ENCODE measurements around the gene OR6V1.

Gene OR6V1

GRCh38 chr7:143042159-143042789 is 9.9 kb upstream of the OR6V1 start:
- no peak for TF ChIP-seq CTCF (IDR thresholded peaks at IDR 0.05; ENCODE audit: low read length, missing control alignments)
- H3K4me3 ChIP-seq (replicated peaks; ENCODE audit: low read depth, low read length): no peak overlapping the region
- DNase-seq (ENCODE audit: low read depth): no peak

DNA sequence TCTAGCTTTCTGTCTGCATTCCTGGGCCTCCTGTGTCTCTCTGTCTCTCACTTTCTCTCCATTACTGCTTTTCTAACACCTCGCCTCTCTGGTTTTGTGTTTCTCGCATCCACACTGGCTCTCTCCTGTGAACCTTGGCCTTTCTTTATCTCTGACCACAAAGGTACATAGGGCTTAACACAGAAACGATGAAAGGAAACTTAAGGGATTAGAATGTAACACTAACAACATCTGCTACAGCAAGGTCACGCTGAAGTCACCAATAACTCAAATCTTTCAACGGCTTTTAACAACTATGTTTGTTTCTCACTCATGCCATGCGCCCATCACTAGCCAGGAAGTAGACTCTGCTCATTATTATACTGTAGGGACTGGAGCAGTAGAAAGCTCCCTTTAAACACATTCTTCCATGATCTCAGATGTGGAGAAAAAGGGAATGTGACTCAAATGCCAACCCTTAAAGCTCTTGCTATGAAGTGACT is 9.3 kb upstream of the OR6V1 start:
- H3K4me3 ChIP-seq (replicated peaks; ENCODE audit: low read depth, low read length): no peak overlapping the region
- no peak for DNase-seq (ENCODE audit: low read depth)
- no peak for TF ChIP-seq CTCF (IDR thresholded peaks at IDR 0.05; ENCODE audit: low read length, missing control alignments)

DNA sequence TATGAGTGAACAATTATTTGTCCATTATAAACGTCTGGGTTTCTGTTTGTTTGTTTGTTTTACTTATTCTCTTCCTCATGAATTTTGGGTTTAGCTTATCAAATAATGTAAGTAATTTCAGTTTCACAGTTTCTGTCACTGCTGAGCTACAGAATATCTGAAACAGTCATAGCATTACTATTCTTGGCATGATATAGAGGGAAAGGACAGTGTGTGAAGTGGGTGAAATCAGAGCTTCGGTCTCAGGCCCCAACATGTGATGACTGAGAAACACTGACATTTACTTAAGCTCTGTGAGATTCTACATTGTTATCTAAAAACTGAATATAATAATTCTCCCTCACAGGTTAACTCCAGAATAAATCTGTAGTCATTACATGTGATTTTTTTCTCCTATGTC is 8.8 kb upstream of the OR6V1 start:
- peak; percentile 40 for DNase-seq (ENCODE audit: low read depth)
- TF ChIP-seq CTCF (IDR thresholded peaks at IDR 0.05; ENCODE audit: low read length, missing control alignments): no peak
- no peak overlapping the region for H3K4me3 ChIP-seq (replicated peaks; ENCODE audit: low read depth, low read length)

DNA sequence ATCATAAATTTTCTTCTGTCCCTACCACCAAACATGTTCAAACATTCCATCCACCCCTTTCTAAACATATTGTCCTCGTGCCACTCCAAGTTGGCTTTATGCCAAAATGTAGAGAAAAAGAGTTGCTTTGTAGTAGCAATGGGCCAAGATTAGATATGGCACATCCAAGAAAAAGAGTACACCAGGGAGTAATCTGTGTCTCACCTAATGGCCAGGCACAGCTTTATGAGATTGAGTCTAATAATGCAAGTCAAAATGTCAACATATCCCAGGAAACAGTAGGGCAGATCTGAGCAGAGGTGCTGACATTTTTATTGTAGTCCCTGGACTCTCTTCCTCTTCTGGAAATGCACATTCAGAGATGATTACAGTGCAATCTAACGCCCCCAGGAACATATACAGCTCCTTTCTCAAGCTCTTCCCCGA is 5.7 kb upstream of the OR6V1 start:
- no peak for TF ChIP-seq CTCF (IDR thresholded peaks at IDR 0.05; ENCODE audit: low read length, missing control alignments)
- peak; percentile 32 for DNase-seq (ENCODE audit: low read depth)
- no peak overlapping the region for H3K4me3 ChIP-seq (replicated peaks; ENCODE audit: low read depth, low read length)

GRCh38 chr7:143047326-143047725 is 4.8 kb upstream of the OR6V1 start:
- no peak overlapping the region for H3K4me3 ChIP-seq (replicated peaks; ENCODE audit: low read depth, low read length)
- no peak for TF ChIP-seq CTCF (IDR thresholded peaks at IDR 0.05; ENCODE audit: low read length, missing control alignments)
- no peak for DNase-seq (ENCODE audit: low read depth)

GRCh38 chr7:143048827-143049226 is 3.3 kb upstream of the OR6V1 start:
- H3K4me3 ChIP-seq (replicated peaks; ENCODE audit: low read depth, low read length): no peak overlapping the region
- DNase-seq (ENCODE audit: low read depth): no peak
- TF ChIP-seq CTCF (IDR thresholded peaks at IDR 0.05; ENCODE audit: low read length, missing control alignments): no peak

- no peak for TF ChIP-seq CTCF (IDR thresholded peaks at IDR 0.05; ENCODE audit: low read length, missing control alignments)
- no peak overlapping the region for H3K4me3 ChIP-seq (replicated peaks; ENCODE audit: low read depth, low read length)
- DNase-seq (ENCODE audit: low read depth): peak; percentile 45
Observed at GRCh38 chr7:143049362-143049761, 2.8 kb upstream of the OR6V1 start.

Data from fibroblast of pulmonary artery (primary cell).